ENCODE results near the gene DNAAF8. TPM values are rescaled to one million over a fixed set of nuclear protein-coding genes. Genes with fewer than 3 reads are reported as not detected.

DNAAF8 gene
- total RNA-seq, 4 donors from 2014 or later = not detected

DNA sequence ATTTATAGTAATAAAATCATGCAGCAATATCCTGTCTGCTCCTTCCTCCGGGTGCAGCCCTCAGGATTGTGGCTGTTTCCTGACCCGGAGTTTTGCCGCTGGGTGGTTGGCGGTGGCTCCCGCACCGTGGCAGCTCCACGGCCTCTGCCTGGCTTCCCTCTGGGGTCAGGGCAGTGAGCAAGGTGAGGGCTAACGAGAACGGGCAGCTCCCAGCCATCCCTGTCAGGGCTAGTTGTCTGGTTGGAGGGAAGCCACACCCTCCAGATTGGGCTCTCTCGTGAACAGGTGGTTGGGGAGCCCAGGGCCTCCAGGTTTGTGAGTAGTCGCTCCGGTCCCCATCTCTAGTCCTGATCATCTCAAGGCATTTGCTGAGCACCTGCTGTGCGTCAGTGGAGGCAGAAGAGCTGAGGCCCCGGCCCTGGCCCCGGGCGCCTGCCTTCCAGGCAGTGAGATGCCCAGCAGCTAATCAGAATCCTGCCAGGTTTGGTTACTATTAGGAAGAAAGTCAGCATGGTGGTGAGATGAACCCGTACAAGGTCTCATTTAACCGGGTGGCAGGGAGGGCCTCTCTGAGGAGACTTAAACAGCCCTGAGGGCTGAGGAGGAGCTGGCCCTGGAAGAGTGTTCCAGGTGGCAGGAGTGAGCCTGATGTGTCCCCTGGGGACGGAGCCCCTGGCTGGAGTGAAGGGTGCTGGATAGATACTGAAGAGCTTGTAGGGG lies 43.2 kb upstream of the DNAAF8 start:
- no peaks in the 10 kb centered on the region for H3K27me3 ChIP-seq
- no peak for TF ChIP-seq POLR2A (IDR thresholded peaks at IDR 0.05)
- H3K36me3 ChIP-seq = peaks cover 0 to 50% (median 0%) of the 10 kb centered on the region in 3 donors
- H3K27ac ChIP-seq = no peak overlapping the region
- no peak overlapping the region for H3K4me3 ChIP-seq
- H3K9me3 ChIP-seq = no peaks in the 10 kb centered on the region
- peaks cover 5 to 25% (median 18%) of the 10 kb centered on the region in 4 donors for H3K4me1 ChIP-seq
- peak in 1 of 3 donors; percentile 50 for DNase-seq

DNA sequence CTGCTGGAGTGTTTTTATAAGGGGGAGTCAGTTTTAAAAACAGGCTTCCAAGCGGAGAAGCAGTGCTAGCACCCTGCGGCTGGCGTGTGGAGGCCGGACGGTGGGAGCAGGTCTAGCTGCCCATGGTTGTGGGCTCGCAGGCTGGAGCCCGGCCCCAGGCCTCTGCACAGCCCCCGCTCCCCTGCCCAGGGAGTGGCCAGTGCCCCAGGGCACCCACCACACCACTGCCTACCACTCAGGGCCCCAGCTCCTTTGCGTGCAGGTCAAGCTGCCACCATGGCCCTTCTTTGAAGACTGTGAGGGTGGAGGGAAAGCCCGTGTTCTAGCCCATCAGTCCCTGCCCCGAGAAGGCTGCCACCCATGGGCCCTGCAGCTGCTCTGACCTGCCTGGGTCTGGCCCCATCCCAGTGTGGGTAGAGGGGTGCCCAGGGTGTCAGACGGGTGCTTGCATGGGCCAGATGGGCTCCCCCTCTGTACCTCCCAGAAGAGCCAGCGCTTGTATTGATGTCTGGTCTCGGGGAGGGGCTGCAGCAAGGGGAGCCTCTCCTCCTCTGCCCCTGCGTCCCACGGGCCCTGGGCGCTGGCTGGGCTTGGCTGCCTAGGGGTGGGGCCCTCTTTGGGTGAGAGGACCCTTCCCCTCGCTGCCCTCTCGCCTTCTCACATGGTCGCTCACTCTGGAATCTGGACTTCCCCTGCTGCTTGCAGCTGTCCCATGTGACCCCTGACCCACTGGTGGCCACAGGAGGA lies 42.5 kb upstream of the DNAAF8 start:
- Histone ChIP-seq H3K9me3 (no peaks in the 10 kb centered on the region), H3K4me1 (peaks cover 5 to 25% (median 18%) of the 10 kb centered on the region in 4 donors), H3K36me3 (peaks cover 0 to 50% (median 0%) of the 10 kb centered on the region in 3 donors), H3K27me3 (no peaks in the 10 kb centered on the region), H3K27ac (no peak overlapping the region), H3K4me3 (no peak overlapping the region)
- TF ChIP-seq, protein P1, sequence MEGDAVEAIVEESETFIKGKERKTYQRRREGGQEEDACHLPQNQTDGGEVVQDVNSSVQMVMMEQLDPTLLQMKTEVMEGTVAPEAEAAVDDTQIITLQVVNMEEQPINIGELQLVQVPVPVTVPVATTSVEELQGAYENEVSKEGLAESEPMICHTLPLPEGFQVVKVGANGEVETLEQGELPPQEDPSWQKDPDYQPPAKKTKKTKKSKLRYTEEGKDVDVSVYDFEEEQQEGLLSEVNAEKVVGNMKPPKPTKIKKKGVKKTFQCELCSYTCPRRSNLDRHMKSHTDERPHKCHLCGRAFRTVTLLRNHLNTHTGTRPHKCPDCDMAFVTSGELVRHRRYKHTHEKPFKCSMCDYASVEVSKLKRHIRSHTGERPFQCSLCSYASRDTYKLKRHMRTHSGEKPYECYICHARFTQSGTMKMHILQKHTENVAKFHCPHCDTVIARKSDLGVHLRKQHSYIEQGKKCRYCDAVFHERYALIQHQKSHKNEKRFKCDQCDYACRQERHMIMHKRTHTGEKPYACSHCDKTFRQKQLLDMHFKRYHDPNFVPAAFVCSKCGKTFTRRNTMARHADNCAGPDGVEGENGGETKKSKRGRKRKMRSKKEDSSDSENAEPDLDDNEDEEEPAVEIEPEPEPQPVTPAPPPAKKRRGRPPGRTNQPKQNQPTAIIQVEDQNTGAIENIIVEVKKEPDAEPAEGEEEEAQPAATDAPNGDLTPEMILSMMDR (IDR thresholded peaks at IDR 0.05) = no peak
- peak in 1 of 3 donors; percentile 50 for DNase-seq

DNA sequence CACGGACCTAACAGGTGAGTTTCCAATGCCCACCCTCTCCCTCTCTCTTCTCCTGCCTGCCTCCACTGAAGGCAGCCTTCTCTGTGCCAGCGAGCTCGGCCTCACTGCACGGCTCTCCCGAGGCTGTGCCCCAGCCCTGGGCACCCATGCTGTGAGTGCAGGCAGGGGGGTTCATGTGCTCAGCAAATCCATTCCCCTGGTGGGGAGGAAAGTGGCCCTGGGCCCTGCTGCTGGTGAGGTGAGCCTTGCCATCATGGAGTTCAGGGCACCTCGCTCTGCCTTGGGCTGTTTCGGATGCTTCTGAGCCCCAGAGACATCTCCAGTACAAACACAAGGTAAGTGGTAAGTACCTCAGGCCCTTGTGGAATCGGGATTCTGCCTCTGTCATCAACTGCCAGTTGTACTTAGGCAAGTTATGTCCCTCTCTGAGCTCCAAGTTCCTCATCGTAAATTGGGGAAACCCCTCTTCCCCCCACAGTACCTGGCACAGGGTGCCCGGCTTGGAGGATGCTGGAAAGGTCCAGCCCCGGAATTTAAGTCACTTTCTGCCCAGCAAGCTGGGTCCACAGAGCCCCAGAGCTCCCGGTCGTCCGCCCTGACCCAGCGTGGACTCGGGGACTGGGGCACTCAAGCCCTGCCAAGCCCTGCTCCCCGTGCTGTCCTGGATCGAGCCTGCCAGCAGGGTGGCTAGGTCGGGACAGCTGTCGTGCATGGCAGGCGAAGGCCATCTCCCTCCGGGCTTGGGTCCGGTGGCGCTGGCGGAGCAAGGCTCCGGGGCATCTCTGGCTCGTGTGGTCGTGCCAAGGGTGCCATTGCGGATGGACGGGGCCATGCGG lies 41.7 kb upstream of the DNAAF8 start:
- H3K4me1 ChIP-seq = peaks cover 5 to 25% (median 18%) of the 10 kb centered on the region in 4 donors
- TF ChIP-seq, protein P1 (IDR thresholded peaks at IDR 0.05) = no peak
- no peak for TF ChIP-seq POLR2A (IDR thresholded peaks at IDR 0.05)
- H3K27me3 ChIP-seq = no peaks in the 10 kb centered on the region
- peaks cover 0 to 54% (median 0%) of the 10 kb centered on the region in 3 donors for H3K36me3 ChIP-seq
- peak overlapping the region; percentile 73 to 99 (median 95) for H3K27ac ChIP-seq
- H3K4me3 ChIP-seq = peak overlapping the region; percentile 98 to 100 (median 99)
- no peaks in the 10 kb centered on the region for H3K9me3 ChIP-seq
- DNase-seq = no peak

DNA sequence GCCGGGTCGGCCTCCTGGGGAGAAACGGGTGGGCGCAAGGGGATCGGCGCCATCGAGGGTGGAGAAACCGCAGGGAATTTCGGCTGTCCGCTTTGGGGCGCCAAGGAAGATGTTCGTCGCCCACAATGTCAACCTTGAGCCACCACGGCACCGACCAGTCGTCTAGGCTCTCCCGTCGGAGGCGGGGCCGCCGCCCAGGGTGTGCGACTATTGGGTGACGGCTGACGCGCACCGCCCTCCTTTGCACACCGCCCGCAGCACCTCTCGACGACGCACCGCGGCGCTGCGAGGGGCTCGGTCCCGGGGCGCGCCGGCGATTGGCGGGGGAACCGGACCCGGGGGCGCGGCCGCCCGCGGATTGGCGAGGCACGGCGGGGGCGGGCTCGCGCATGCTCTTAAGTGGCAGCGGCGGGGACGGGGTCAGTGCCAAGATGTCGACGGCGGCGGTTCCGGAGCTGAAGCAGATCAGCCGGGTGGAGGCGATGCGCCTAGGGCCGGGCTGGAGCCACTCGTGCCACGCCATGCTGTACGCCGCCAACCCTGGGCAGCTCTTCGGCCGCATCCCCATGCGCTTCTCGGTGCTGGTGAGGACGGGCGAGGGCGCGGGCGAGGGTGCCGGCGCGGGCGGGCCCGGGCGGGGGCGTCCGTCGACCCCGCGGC lies 40.9 kb upstream of the DNAAF8 start, which contains the start of gene NUDT16L1:
Gene NUDT16L1 (plus strand): TSS at position 267 of the 660 bp plus-strand sequence. CDS start 165 bp downstream, at position 432.
- H3K4me1 ChIP-seq = peaks cover 5 to 25% (median 18%) of the 10 kb centered on the region in 4 donors
- peak within 1 kb of the TSS; percentile 94 to 99 (median 96) for H3K27ac ChIP-seq
- H3K36me3 ChIP-seq = peaks cover 0 to 54% (median 0%) of the 10 kb centered on the region in 3 donors
- peak; percentile 94 to 98 (median 98) for DNase-seq
- H3K27me3 ChIP-seq = no peaks in the 10 kb centered on the region
- H3K9me3 ChIP-seq = no peaks in the 10 kb centered on the region
- peak; percentile 76 to 85 for TF ChIP-seq POLR2A (IDR thresholded peaks at IDR 0.05)
- TF ChIP-seq, protein P1 (IDR thresholded peaks at IDR 0.05) = peak; percentile 16 to 50 (median 36)
- peak within 1 kb of the TSS; percentile 98 to 100 (median 99) for H3K4me3 ChIP-seq

DNA sequence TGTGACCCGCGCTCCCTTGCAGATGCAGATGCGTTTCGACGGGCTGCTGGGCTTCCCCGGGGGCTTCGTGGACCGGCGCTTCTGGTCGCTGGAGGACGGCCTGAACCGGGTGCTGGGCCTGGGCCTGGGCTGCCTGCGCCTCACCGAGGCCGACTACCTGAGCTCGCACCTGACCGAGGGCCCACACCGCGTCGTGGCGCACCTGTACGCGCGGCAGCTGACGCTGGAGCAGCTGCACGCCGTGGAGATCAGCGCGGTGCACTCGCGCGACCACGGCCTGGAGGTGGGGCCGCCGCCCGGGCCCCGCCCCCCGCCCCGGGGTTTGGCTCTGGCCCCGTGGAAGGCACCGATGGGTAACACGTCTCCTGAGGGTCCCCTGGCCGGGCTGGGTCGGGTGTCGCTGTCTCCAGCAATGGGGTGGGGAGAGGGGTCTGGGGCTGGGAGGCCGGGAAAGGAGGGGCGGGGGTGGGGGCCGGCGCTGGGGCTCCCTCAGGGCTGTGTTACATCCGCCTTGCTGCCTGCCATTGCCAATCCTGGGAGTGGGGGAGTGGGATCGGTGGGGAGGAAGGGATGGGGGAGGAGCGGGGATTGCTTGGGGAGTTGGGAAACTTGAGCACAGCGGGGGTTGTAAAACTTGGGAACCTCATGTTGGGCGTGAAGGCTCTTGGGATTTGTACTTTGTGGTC lies 40.2 kb upstream of the DNAAF8 start:
- Histone ChIP-seq H3K27me3 (no peaks in the 10 kb centered on the region), H3K4me3 (peak overlapping the region; percentile 98 to 100 (median 99)), H3K4me1 (peaks cover 5 to 25% (median 18%) of the 10 kb centered on the region in 4 donors), H3K36me3 (peaks cover 0 to 54% (median 0%) of the 10 kb centered on the region in 3 donors), H3K9me3 (no peaks in the 10 kb centered on the region), H3K27ac (peak overlapping the region; percentile 94 to 99 (median 96))
- TF ChIP-seq, protein P1 (IDR thresholded peaks at IDR 0.05) = no peak
- peak; percentile 38 to 75 (median 73) for DNase-seq
